ENCODE results near the gene TMEM131.
"Not testable (repeated sequence)": the region's sequence is repeated elsewhere in the genome, so short reads cannot be mapped to it uniquely, and the experiment has no call there.

TMEM131 gene

DNA sequence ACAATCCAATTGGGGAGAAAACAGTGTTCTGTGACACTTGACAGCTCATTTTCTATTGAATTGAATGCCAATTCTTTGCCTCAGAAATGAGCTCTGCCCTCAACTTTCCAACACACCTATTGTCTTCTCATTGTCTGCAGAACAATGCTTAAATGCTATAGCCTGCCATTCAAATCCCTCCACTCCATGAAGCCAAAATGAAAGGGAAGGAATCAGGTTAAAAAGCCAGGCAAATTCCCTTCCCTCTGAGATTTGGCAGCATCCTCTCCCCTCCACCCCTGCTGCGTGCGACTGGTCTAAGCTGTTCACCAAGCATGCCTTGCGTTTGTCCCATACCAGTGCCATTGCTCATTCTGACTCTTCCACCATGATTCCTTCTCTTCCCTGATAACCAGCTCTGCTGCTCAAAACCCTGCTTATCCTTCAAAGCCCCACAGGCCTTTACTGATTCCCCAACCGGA lies 32.4 kb upstream of the TMEM131 start:
- POLR2A ChIA-PET: no interaction called here
- TF ChIP-seq, protein P1, sequence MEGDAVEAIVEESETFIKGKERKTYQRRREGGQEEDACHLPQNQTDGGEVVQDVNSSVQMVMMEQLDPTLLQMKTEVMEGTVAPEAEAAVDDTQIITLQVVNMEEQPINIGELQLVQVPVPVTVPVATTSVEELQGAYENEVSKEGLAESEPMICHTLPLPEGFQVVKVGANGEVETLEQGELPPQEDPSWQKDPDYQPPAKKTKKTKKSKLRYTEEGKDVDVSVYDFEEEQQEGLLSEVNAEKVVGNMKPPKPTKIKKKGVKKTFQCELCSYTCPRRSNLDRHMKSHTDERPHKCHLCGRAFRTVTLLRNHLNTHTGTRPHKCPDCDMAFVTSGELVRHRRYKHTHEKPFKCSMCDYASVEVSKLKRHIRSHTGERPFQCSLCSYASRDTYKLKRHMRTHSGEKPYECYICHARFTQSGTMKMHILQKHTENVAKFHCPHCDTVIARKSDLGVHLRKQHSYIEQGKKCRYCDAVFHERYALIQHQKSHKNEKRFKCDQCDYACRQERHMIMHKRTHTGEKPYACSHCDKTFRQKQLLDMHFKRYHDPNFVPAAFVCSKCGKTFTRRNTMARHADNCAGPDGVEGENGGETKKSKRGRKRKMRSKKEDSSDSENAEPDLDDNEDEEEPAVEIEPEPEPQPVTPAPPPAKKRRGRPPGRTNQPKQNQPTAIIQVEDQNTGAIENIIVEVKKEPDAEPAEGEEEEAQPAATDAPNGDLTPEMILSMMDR (IDR thresholded peaks at IDR 0.05; ENCODE audit: control extremely low read depth, extremely low read depth, low read depth, missing control alignments): no peak
- no peak for DNase-seq (ENCODE audit: extremely low spot score)
- CTCF ChIA-PET: interaction anchor here (0.9 to 2.3 kb wide), 5 partner anchors 10 to 221 kb away, joined by 3 to 7 read pairs (median 5); no protein-coding TSS in a partner anchor

DNA sequence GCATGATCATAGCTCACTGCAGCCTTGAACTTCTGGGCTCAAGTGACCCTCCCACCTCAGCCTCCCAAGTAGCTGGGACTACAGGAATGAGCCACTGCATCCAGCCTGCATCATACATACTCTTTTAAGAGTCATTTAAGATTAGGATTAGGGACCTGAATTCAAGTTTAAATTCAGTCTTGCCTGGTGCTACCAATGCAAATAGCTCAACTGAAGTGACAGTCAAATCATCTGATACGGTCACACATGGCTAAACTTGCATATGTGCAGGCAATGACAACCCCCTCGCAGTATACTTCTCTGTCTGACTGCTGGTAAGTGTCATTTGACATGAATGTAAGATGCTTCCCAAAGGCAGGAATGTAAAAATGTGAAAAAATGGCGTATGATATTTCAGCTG lies 31.8 kb upstream of the TMEM131 start:
- TF ChIP-seq, protein P1 (IDR thresholded peaks at IDR 0.05; ENCODE audit: control extremely low read depth, extremely low read depth, low read depth, missing control alignments): no peak
- POLR2A ChIA-PET: interaction anchor here (0.9 kb wide), 1 partner anchor 92 kb away, joined by 3 read pairs; no protein-coding TSS in a partner anchor
- CTCF ChIA-PET: interaction anchor here (0.9 to 2.3 kb wide), 6 partner anchors 11 to 220 kb away, joined by 3 to 7 read pairs (median 4); no protein-coding TSS in a partner anchor

DNA sequence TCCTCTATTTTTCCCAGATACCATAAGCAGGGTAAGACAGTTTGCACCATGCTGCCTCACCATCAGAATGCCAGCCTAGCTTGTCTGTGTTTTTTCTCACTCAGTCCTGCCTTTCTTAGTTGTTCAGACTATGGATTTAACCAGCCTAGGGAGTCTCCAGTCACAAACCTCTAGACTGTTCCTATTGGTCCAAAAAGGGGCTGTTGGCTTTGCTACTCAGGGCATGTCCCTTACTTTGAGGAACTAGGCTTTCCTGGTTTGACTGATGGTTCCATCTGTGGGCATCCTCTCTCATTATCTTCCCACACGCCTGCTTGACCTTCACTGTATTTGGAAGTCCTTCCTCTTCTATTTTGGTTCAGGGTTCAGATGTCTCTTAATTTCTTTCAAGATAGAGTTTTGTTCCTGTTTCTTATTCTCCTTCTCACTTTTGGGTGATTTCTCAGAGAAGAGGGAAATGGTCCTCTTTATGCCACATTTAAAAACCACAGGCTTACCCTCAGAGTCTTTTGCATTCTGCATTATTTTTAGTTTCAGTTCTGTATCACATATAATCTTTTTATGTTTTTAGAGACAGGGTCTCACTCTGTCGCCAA lies 31.3 kb upstream of the TMEM131 start:
- DNase-seq (ENCODE audit: extremely low spot score): peak; percentile 79
- TF ChIP-seq, protein P1 (IDR thresholded peaks at IDR 0.05; ENCODE audit: control extremely low read depth, extremely low read depth, low read depth, missing control alignments): no peak
- POLR2A ChIA-PET: interaction anchor here (0.6 to 0.9 kb wide), 2 partner anchors 91 to 252 kb away, joined by 3 read pairs; no protein-coding TSS in a partner anchor
- CTCF ChIA-PET: interaction anchor here (0.8 to 2.3 kb wide), 5 partner anchors 11 to 132 kb away, joined by 3 to 7 read pairs (median 3); no protein-coding TSS in a partner anchor

More for the DNA sequence above, 31.8 kb upstream of the TMEM131 start:
- peak; percentile 44 for DNase-seq (ENCODE audit: extremely low spot score)

DNA sequence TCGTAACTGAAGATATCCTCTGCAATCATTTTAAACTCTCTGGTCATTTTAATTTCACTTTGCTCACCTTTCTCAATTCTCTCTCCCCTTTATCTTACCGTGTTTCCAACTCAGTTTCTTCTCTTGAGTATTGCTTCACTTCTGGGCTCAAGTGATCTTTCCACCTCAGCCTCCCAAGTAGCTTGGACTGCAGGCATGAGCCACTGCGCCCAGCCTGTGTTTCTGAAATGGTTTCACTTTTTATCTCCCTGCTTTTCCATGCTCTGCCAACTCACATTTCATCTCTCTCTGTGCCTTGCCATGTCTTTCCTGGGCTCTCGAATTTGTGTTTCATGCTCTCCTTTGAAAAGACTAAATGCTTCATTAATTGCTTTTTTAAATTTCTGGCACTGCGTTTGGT lies 30.5 kb upstream of the TMEM131 start:
- TF ChIP-seq, protein P1 (IDR thresholded peaks at IDR 0.05; ENCODE audit: control extremely low read depth, extremely low read depth, low read depth, missing control alignments): no peak
- ChIA-PET POLR2A (interaction anchor here (0.6 kb wide), 1 partner anchor 252 kb away, joined by 3 read pairs; no protein-coding TSS in a partner anchor), CTCF (interaction anchor here (0.8 to 2.3 kb wide), 3 partner anchors 12 to 131 kb away, joined by 3 to 7 read pairs (median 3); no protein-coding TSS in a partner anchor)
- no peak for DNase-seq (ENCODE audit: extremely low spot score)

DNA sequence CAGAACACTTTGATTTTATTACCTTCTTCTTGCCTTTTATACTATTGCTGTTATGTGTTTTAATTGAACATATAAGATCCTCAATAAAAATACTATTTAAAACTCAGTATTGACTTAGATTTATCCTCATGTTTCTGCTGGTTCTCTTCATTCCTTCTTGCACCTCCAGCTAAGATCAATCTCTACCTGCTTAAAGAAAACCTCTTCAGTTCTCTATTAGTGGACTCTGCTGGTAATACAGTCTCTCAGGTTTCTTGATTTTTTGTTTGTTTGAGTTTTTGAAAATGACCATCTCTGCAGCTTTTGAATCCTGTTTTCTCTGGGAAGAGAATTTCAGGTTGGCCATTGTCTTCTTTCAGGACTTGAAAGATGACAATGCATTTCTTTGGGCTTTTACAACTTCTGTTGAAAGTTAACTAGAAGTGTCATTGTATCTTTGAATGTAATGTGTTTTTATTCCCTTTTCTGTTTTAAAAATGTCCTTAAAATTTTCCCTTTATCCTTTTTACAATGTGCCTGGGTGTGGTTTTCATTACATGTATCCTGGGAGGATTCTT lies 29.8 kb upstream of the TMEM131 start:
- POLR2A ChIA-PET: no interaction called here
- CTCF ChIA-PET: interaction anchor here (1.0 to 1.3 kb wide), 5 partner anchors 9 to 65 kb away, joined by 3 to 8 read pairs (median 3); no protein-coding TSS in a partner anchor

DNA sequence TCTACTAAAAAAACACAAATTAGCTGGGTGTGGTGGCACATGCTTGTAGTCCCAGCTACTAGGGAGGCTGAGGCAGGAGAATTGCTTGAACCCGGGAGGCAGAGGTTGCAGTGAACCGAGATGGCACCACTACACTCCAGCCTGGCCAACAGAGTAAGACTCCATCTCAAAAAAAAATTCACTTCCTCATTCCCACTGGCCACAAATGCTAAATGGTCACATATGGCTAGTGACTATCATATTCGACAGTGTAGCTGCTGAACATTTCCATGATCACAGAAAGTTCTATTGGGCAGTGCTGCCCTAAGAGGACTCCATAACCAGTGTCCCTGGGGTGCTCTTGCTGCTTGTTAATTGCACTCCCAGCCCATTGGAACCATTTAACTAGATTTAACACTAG lies 26.3 kb upstream of the TMEM131 start:
- CTCF ChIA-PET: interaction anchor here (1.1 to 1.2 kb wide), 2 partner anchors 10 to 16 kb away, joined by 3 read pairs; no protein-coding TSS in a partner anchor
- POLR2A ChIA-PET; DNase-seq (ENCODE audit: extremely low spot score): not testable (repeated sequence)

More for the DNA sequence above, 29.8 kb upstream of the TMEM131 start:
- no peak for DNase-seq (ENCODE audit: extremely low spot score)
- TF ChIP-seq, protein P1 (IDR thresholded peaks at IDR 0.05; ENCODE audit: control extremely low read depth, extremely low read depth, low read depth, missing control alignments): no peak

All from GM10248 (cell line).